Lung (tissue), 12 donors: Measurements from ENCODE around the gene MEAF6. TPM values are rescaled to one million over a fixed set of nuclear protein-coding genes. Genes with fewer than 3 reads are reported as not detected.

Source experiments
- ATAC-seq: fragments of 200-7000 bp; cut with Tn5 transposase; one replicate; pipeline ENCODE4 v1.9.1; 2020; ENCODE audit warnings: moderate number of reproducible peaks; ENCODE audit not compliant: insufficient read depth, low FRiP score
- DNase-seq, 3 donors: peaks; one replicate each; pipeline ENCODE4 v3.0.0-alpha.2; 2013 to 2017
- H3K27ac ChIP-seq, 2 donors: one replicate each; pipeline ENCODE4 v1.5.1; 2013; ENCODE audit warnings: mild to moderate bottlenecking in 2 of 2, moderate library complexity in 2 of 2, control low read depth in 1 of 2, inconsistent platforms in 1 of 2, low read depth in 1 of 2, low read length in 1 of 2
- H3K27me3 ChIP-seq, 3 donors: one replicate each; pipeline ENCODE4 v1.5.1; 2013; ENCODE audit warnings: low read length in 2 of 3; ENCODE audit not compliant: control insufficient read depth in 3 of 3, insufficient read depth in 3 of 3
- H3K36me3 ChIP-seq, 4 donors: one replicate each; pipeline ENCODE4 v1.5.1; 2013; ENCODE audit warnings: low read length in 4 of 4, mild to moderate bottlenecking in 1 of 4, moderate library complexity in 1 of 4; ENCODE audit not compliant: control insufficient read depth in 4 of 4, insufficient read depth in 4 of 4
- H3K4me1 ChIP-seq, 5 donors: one replicate each; pipeline ENCODE4 v1.5.1; 2013; ENCODE audit warnings: low read length in 5 of 5, mild to moderate bottlenecking in 2 of 5, moderate library complexity in 1 of 5; ENCODE audit not compliant: control insufficient read depth in 5 of 5, insufficient read depth in 5 of 5
- H3K4me3 ChIP-seq: one replicate; pipeline ENCODE4 v1.5.1; 2013; ENCODE audit warnings: mild to moderate bottlenecking, control low read depth, moderate library complexity
- H3K9ac ChIP-seq, 2 donors: one replicate each; pipeline ENCODE4 v1.5.1; 2013; ENCODE audit warnings: low read length in 2 of 2, control low read depth in 1 of 2; ENCODE audit not compliant: insufficient read depth in 1 of 2
- H3K9me3 ChIP-seq, 4 donors: one replicate each; pipeline ENCODE4 v1.5.1; 2013; ENCODE audit warnings: low read length in 3 of 4, mild to moderate bottlenecking in 1 of 4, moderate library complexity in 1 of 4; ENCODE audit not compliant: control insufficient read depth in 4 of 4, insufficient read depth in 3 of 4
- WGBS, 2 donors: extraction: QIAGEN DNeasy Blood & Tissue Kit; methylation state at CpG; one replicate each; pipeline ENCODE4 v1.1.7; 2013; 5-methylcytosine and 5-hydroxymethylcytosine counted together
- polyA plus RNA-seq, 2 donors: library from polyadenylated mRNA; stranded (reverse); fragments of 200-250 nt; gene quantifications; one replicate each; pipeline ENCODE4 v1.2.1, GENCODE V29; 2013
- total RNA-seq, 2 donors: library from RNA; depleted of rRNA in 1 of 2; stranded (reverse); fragments of >200 nt in 1 of 2; gene quantifications; one replicate each; pipeline ENCODE4 v1.2.1, GENCODE V29; 2014 to 2021
- TF ChIP-seq, protein P1 (sequence below): IDR thresholded peaks from 2 replicates; pipeline ENCODE4 v1.5.1; 2012; ENCODE audit warnings: mild to moderate bottlenecking; ENCODE audit errors: control extremely low read depth, extremely low read depth
- donor health status: control.
- donor health status: control.
- donor health status: Bipolar disorder and iron deficiency.
- donor health status: healthy.
- donor health status: DM: yes; HTN: yes; CAD: no.

The MEAF6 gene
- total and polyA plus RNA-seq, 4 donors, result 36.9 to 68.2 (median 58.8) TPM

DNA sequence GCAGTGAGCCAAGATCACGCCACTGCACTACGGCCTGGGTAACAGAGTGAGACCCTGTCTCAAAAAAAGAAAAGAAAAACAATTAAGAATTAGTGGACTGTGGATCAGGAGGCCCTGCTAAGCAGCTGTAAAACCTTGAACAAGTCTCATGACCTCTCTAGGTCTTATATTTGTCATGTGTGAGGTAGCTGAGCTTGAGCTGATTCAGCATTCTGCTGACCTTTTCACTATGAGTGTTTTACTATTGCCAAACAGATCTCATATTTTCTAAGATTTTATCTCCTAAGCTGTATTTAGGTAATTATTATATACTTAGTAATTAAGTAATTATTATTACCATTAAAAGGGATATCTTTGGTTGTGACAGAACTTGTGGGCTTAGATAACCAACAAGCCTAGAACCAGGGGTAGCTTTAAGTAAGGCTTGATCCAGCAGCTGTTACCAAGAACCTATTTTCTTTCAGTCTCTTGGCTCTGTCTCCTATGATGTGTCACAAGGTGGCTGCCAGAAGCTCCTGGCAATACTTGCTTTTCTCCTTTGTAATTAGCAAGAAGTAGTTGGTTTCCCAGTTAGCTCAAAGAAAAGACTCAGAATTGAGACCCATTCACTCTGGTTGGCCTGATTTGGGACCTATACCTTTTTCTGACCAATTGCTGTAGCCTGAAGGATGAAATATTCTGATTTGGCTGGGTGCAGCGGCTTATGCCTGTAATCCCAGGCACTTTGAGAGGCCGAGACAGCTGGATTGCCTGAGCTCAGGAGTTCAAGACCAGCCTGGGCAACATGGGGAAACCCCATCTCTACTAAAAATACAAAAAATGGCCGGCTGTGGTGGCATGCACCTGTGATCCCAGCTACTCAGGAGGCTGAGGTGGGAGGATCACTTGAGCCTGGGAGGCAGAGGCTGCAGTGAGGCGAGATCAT, 48.7 kb downstream of the MEAF6 start:
- DNase-seq (no peak), ATAC-seq (no peak)
- WGBS, 2 donors, result 89 to 97% methylated on average over 6 of the region's 6 CpGs
- no peak overlapping the region for H3K9ac ChIP-seq
- H3K27me3 ChIP-seq, result no peaks in the 10 kb centered on the region
- no peaks in the 10 kb centered on the region for H3K36me3 ChIP-seq
- H3K4me1 ChIP-seq, result no peaks in the 10 kb centered on the region
- TF ChIP-seq, protein P1, sequence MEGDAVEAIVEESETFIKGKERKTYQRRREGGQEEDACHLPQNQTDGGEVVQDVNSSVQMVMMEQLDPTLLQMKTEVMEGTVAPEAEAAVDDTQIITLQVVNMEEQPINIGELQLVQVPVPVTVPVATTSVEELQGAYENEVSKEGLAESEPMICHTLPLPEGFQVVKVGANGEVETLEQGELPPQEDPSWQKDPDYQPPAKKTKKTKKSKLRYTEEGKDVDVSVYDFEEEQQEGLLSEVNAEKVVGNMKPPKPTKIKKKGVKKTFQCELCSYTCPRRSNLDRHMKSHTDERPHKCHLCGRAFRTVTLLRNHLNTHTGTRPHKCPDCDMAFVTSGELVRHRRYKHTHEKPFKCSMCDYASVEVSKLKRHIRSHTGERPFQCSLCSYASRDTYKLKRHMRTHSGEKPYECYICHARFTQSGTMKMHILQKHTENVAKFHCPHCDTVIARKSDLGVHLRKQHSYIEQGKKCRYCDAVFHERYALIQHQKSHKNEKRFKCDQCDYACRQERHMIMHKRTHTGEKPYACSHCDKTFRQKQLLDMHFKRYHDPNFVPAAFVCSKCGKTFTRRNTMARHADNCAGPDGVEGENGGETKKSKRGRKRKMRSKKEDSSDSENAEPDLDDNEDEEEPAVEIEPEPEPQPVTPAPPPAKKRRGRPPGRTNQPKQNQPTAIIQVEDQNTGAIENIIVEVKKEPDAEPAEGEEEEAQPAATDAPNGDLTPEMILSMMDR, result no peak
- H3K27ac ChIP-seq, result no peak overlapping the region
- no peak overlapping the region for H3K4me3 ChIP-seq
- no peaks in the 10 kb centered on the region for H3K9me3 ChIP-seq

DNA sequence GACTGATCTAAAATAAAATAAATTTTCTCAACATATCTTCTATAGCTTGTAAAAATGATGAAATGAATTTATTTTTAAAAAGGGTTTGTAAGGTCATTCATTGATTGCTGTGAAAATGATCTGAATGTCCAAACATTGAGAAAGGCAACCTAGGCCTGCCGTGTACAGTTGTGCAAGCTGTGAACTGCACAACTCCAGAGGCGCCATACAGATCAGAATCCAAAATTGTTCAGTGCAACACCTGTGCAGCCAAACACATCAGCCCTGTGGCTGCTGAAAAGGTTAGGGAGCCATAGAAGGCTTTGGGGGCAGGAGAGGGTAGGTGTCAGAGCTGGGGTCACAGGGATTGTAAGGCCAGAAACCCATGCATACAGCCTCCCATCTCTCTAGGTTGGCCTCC, 50.1 kb downstream of the MEAF6 start:
- no peaks in the 10 kb centered on the region for H3K27me3 ChIP-seq
- no peak overlapping the region for H3K9ac ChIP-seq
- WGBS, 2 donors, result 44 to 95% methylated on average over 2 of the region's 2 CpGs
- DNase-seq (no peak), ATAC-seq (no peak)
- no peak overlapping the region for H3K4me3 ChIP-seq
- H3K4me1 ChIP-seq, result no peaks in the 10 kb centered on the region
- no peaks in the 10 kb centered on the region for H3K9me3 ChIP-seq
- TF ChIP-seq, protein P1, result no peak
- H3K27ac ChIP-seq, result no peak overlapping the region
- no peaks in the 10 kb centered on the region for H3K36me3 ChIP-seq

DNA sequence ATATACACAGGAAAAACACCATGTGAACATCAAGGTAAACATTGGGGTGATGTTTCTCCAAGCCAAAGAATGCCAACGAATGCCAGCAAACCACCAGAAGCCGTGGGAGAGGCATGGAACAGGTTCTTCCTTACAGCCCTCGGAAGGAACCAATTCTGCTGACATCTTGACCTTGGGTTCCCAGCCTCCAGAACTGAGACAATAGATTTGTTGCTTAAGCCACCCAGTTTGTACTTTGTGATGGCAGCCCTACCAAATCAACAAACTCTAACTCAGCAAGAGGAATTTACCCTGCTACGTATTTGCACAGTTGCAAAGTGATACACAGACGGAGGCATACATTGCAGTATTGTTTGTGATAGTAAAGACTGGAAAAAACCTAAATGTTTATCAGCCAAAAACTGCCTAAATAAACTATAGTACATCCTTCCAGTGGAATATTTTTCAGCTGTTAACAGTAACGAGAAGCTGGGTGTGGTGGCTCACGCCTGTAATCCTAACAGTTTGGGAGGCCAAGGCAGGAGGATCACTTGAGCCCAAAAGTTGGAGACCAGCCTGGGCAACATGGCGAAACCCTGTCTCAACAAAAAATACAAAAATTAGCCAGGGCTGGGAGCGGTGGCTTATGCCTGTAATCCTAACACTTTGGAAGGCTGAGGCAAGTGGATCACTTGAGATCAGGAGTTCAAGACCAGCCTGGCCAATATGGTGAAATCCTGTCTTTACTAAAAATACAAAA, 52.7 kb downstream of the MEAF6 start:
- WGBS, 2 donors, result 85 to 91% methylated on average over 9 of the region's 9 CpGs
- ATAC-seq, result no peak
- no peak for DNase-seq
- TF ChIP-seq, protein P1, result no peak
- Histone ChIP-seq H3K9me3 (no peaks in the 10 kb centered on the region), H3K36me3 (no peaks in the 10 kb centered on the region), H3K27ac (no peak overlapping the region), H3K4me3 (no peak overlapping the region), H3K4me1 (no peaks in the 10 kb centered on the region), H3K9ac (no peak overlapping the region), H3K27me3 (no peaks in the 10 kb centered on the region)
